ENCODE data around the gene CIAPIN1.
"Not testable (repeated sequence)": the region's sequence is repeated elsewhere in the genome, so short reads cannot be mapped to it uniquely, and the experiment has no call there.

CIAPIN1 gene

GRCh38 chr16:57403965-57404817 is 43.0 kb downstream of the CIAPIN1 start, which contains the start of gene CCL17:
TSS of gene CCL17 (plus strand) at chr16:57404767. CDS start at chr16:57413933, 9,166 bp downstream.
- no peak for DNase-seq

GRCh38 chr16:57401943-57402640 is 45.1 kb downstream of the CIAPIN1 start:
- DNase-seq, result no peak

GRCh38 chr16:57397493-57397892 is 49.7 kb downstream of the CIAPIN1 start:
- DNase-seq, result not testable (repeated sequence)

GRCh38 chr16:57396786-57397185 is 50.4 kb downstream of the CIAPIN1 start:
- DNase-seq, result no peak

- DNase-seq, result no peak
Observed at GRCh38 chr16:57395026-57395425, 52.2 kb downstream of the CIAPIN1 start.

GRCh38 chr16:57394444-57394843 is 52.7 kb downstream of the CIAPIN1 start:
- no peak for DNase-seq

- DNase-seq, result no peak
Observed at GRCh38 chr16:57392694-57393093, 54.5 kb downstream of the CIAPIN1 start.

- no peak for DNase-seq
Observed at GRCh38 chr16:57391708-57392107, 55.5 kb downstream of the CIAPIN1 start.

GRCh38 chr16:57391300-57391699 is 55.9 kb downstream of the CIAPIN1 start:
- DNase-seq, result no peak

GRCh38 chr16:57390636-57391295 is 56.4 kb downstream of the CIAPIN1 start:
- DNase-seq, result no peak

- no peak for DNase-seq
Observed at GRCh38 chr16:57389087-57389468, 58.1 kb downstream of the CIAPIN1 start.

- no peak for DNase-seq
Observed at GRCh38 chr16:57388359-57389086, 58.7 kb downstream of the CIAPIN1 start.

- no peak for DNase-seq
Observed at GRCh38 chr16:57387598-57388354, 59.4 kb downstream of the CIAPIN1 start.

GRCh38 chr16:57386381-57386951 is 60.7 kb downstream of the CIAPIN1 start:
- no peak for DNase-seq

GRCh38 chr16:57385083-57385482 is 62.1 kb downstream of the CIAPIN1 start:
- no peak for DNase-seq

- no peak for DNase-seq
Observed at GRCh38 chr16:57384248-57385070, 62.7 kb downstream of the CIAPIN1 start.

- DNase-seq, result no peak
Observed at GRCh38 chr16:57383276-57384247, 63.6 kb downstream of the CIAPIN1 start.

GRCh38 chr16:57382535-57383275 is 64.5 kb downstream of the CIAPIN1 start:
- DNase-seq, result no peak

Data from activated CD4-positive, CD25-positive, alpha-beta regulatory T cell (primary cell).